HuH-7 (cell line): Measurements from ENCODE around the gene RAC3.

Experiments used
- DNase-seq: peaks from one replicate; pipeline ENCODE4 v3.0.0; 2011; ENCODE audit warnings: low spot score

Gene RAC3

DNA sequence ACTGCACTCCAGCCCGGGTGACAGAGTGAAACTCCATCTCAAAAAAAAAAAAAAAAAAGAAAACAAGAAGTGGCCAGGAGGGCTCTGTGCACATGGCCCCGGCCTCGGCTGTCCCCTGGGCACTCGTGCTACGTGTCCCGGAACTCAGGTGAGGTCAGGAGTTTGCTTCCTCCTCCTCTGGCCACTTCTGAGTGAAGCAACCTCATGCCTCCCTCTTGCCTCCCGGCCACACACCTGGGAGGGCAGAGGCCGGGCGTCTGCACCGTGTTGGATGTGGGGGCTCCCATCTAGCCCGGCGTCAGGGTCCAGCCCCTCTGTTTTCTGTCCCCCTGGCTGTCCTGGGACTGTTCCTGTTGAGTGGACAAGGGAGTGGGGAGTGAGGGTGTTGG is 31.9 kb upstream of the RAC3 start:
- DNase-seq = no peak

DNA sequence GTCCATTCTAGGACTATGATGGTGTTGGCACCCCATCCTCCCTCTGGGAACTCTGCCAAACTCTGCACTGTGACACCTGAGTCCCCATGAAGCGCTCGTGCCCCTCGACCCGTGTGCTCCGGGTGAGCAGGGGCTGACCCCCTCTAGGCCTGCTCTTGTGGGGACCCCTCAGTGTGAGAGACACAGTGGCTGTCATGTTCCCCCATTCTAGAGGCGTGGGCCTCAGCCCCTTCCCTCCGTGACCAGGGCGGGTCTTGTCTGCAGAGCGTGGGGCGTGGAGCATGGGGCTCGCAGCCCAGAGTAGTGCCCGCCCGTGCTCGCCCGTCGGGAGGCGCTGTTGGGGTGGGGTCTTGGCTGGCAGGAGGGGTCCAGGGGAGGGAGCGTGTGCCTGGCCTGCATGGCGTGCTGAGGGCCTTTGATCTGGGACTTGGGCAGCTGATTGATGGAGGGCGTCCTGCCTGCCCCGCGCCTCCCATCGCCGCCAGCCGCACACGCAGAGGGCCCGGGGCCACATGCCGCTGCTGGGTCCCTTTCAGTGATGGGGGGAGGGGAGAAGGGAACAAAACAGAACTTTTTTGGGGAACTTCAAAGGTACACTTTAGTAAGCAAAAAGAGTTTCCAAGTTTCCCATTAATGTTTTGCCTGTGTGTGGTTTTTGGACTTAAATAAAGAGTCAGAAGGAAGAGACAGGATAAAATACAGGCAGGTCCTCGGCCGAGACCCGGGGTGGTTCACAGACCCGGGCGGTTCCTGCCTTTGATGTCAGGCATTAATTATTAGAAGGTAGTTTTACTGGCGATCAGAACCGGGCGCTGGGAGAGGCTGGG is 31.3 kb upstream of the RAC3 start:
- no peak for DNase-seq

DNA sequence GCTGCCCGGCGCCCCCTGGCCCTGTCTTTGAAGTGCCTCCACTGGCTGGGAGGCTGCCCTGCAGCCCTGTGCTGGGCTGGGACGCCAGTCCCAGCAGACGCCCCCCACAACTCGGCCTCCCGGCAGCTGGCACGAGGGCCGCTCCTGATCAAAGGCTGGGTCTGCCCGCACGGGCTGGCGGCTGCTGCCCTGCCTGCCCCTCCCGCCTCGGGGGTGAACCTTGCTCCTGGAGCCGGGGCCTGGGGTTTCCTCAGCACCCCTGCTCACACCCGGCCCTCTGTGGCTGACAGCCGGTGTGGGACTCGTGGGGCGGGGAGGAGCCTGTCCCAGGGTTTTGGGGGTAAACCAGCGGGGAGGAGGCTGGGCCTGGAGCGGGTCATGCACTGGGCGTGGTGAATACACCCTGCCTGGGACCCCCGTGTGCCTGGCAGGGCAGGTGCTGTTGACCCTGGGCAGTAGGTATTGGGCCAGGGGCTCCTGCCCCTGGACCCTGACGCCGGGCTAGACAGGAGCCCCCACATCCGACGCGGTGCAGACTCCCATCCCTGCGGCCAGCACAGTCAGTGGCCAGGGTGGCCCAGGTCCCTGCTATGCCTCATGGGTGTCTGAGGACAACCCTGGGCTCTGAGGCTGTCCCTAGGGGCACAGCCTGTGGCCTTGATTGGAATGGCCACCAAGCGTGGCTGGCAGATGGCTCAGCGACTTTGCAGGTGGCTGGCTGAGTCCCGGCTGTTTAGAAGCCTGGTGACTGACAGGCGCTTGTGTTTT is 30.5 kb upstream of the RAC3 start:
- DNase-seq = no peak

DNA sequence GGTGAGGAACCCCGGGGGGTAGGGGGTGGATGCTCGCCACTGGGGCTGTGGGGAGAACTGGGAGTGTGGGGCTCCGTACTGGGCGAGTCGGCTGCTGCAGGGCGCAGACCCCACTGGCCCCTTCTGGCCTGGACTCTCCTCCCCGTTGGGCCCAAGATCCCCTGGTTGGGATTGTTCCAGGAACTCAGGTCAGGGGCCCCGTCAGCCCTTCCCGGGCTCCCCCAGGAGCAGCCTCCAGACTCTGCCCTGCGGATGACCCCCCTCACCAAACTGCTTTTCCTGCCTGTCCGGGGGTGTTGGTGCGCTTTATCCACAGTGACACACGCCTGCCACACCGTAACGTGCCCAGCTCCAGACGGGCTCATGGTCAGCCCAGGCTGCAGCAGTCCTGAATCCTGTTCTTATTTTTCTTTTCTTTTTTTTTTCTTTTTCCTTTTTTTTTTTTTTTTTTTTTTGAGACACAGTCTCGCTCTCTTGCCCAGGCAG is 29.9 kb upstream of the RAC3 start:
- DNase-seq = no peak

DNA sequence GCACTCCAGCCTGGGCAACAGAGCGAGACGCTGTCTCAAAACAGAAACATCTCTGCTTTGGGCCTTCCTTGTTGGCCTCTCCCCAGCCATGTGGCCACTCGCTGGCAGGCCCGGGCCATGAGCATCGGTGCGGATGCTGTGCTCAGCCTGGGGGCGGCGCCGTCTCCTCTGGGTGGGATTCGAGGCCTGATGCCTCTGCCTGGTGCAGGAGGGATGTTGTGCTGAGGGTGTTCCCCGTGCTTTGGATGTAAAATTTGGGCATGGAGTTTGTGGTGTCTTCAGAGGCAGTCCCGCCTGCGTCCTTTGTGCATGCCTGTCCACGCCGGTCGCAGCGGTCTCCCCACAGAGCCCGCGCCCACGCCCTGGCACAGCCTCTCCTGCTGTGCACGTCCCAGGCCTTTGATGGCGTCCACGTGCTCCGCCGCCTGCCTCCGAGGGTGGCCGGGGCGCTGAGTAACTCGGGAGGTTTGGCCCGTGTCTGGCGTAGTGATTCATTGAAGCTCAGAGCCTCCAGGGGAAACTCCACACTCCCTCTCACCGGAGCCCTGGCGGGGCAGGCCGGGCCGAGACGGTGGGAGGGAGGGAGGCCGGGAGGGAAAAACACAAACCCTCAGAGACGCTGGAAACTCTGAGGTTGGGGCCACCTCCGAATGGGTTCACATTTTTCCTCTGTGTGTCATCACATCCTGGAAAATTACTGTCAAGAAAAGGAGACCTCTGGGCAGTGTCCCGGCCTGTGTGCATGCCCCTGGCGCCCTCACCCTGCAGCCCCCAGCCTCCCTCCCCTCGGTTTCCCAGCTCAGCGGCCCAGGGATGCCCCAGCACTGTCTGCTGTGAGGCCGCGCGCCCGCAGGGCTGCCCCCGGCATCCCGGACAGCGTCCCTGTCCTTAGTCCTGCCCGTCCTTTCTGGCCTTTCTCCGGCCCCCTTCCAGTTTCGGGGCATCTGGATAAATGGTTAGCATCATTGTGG is 27.8 kb upstream of the RAC3 start:
- DNase-seq = no peak

DNA sequence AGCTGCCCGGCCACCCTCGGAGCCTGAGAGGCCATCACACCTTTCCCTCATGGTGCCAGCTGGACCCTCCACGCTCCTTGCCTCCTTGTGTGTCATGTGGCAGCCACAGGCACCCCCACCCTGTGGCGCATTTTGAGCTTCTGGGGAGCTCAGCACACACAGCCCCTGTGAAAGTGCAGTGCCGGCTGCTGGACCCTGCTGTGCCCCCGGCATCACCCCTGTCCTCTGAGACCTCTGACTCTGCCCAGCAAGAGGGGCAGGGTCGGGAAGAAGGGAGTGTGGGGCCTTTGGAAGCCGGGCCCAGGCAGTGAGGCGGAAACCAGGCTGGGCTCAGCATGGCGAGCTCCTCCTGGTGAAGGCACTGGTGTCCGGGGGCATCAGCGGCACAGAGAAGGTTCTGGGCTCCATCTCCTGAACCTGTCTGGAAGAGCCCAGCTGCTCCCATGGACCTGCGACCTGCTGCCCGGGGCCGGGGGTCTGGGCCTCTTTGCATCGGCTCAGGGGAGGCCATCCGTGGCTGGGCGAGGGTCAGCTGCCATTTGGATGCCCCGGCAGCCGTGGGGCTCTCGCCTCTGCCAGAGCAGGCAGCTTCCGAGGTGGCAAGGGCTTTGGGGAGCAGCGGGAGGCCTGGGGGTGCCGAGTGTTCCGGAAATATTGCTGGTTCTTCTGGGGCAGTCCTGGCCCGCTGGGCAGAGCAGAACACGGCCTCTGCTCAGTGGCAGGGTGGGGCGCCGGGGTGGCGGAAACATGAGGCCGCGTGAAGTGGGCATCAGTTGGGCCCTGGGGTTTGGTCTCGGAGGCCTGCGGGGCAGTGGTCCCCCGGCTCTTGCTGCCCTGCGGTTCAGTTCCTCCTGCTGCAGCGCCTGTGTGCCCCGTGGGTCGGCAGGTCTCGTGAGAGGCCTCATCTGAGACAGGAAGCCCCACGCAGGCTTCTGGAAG is 26.7 kb upstream of the RAC3 start:
- DNase-seq = no peak

DNA sequence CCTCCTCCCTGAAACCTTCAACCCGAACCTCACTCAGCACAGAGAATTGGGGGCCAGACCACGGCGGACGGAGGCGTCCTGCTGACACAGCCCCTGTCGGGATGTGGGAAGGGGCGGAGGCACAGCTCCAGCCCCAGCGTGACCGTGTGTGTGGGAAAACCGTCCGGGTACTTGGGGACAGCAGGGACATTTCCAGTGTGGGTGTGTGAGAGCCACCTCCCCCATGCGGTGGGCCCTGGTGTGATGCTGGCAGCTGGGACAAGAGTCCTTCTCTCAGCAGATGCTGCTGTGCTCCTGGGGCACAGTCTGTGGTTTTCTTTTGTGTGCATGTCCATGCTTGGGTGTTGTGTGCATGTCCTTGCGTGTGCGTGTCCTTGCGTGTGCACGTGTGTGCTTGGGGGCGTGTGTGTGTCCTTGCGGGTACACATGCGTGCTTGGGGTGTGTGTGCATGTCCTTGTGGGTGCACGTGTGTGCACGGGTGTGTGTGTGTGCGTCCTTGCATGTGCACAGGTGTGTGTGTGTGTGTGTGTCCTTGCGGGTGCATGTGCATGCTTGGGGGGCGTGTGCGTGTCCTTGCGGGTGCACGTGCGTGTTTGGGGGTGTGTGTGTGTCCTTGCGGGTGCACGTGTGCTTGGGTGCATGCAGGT is 25.7 kb upstream of the RAC3 start:
- DNase-seq = no peak

DNA sequence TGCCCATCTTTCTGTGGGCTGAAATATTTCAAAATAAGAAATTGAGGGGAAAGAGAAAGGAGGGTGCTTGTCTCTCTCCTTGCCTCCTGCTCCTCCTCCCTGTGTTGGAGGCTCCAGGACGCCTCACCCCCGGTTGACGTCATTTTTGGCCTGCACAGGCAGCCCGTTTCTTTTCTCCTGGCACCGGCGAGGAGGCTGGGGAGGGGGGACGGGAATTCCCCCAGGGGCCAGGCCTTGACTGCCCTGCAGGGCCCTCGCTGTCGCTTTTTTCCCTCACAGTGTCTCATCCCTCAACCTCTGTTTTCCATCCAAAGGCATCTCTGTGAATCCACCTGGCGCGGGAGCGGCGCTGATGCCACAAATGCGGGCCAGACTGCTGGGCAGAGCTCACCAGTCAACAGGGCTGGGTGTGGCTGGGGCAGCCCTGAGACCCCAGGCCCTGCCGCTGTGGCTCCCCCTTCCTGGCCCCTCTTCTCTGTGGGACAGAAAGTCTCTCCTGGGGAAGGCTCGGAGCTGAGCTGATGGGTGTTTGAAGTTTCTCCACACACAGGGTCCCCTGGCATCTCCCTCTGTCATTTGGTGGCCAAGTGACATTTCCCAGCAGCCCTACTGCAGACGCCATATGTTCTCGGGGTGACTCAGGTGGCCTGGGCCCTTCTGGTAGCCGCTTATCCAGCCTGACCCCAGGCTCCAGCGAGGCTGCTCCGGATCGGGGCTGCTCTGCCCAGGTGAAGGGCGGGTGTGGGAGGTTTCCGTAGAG is 24.8 kb upstream of the RAC3 start:
- no peak for DNase-seq

DNA sequence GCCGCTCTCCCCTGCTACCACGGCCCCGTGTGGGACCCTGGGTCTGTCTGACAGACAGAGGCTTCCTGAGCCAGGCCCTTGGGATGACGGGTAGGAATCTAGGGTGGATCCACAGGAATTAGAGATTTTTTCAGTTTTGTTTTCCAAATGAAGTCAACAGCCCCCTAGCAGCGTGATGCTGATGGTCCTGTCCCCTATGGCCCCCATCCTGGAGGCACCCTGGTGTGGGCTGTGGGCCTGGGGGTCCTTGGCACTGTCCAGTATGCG is 24.3 kb upstream of the RAC3 start:
- no peak for DNase-seq

DNA sequence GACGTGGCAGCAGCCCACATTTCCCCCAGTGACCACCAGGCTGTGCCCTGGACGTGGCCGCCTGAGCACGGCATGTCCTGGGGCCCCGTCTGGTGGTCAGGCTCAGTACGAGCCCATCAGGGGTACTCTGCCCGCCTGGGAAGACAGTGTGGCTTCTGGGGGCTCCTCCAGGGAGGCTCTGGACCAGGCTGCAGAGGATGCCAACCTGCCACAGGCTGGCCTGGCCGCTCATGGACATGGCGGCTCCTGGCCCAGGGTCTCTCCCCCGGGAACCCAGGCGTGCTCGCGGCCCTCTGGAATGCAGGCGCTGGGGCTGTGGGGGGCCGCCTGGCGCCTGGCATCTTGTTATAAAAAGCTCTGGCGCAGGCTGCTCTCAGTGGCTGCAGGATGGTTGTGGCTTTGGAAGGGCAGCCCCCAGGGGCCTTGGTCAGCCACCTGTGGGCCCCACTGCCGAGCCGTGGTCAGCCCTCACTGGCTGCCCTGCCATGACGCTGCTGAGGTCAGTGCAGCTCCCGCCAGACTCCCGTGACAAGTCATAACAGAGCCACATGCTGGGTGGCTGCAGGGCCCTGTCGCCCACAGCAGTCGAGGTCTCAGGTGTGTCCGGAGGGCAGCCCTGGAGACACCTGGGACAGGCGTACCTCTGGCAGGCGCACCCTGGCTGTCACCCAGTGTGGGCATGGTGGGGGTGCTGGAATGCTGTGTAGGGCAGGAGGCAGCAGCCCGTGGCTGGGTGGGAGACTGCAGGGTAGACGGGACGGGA is 23.8 kb upstream of the RAC3 start:
- no peak for DNase-seq

DNA sequence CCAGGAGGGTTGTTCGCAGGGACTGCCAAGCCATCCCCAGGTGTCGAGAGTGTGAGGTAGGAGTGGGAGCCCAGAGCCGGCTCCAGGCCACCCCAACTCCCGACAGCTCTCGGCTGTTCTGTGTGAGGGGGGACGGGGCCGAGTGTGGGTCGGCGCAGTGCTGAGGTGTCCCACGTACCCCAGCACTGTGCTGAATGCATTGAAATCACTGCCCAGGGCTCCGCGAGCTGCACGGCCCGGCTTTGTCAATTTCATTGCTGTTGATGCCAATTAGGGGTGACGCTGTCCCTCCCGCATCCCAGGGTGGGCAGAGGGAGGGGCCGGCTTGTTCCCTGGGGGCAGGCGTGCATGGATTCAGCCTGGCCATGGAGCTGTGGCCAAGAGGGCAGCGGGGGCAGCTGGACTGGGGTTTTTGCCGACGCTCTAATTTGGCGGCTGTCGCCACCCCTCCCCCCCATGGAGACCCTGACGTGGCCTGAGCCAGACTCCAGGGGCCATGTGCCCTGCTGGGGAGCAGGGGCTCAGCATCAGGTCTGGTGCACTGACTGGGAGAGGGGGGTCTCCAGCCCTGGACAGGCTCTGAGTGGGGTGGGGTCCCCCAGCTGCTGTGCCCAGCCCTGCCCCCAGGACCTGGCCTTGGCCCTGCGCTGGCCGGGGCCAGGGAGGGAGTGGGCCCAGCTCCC is 23.1 kb upstream of the RAC3 start:
- DNase-seq = no peak

DNA sequence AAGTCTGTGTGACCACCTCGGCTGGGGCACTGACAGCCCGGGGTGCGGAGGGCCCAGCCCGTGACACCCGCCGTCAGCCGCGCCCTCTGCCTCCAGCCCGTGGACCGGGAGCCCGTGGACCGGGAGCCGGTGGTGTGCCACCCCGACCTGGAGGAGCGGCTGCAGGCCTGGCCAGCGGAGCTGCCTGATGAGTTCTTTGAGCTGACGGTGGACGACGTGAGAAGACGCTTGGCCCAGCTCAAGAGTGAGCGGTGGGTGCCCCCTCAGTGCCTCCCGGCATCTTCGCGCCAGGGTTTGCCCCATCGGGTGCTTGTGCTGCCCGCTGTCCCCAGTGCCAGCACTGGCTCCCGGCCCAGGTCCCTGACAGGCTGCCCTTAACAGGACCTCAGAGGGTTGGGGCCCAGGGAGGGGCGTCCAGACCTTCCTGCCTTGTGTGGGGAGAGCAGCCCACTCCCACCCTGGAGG is 22.5 kb upstream of the RAC3 start:
- DNase-seq = no peak

DNA sequence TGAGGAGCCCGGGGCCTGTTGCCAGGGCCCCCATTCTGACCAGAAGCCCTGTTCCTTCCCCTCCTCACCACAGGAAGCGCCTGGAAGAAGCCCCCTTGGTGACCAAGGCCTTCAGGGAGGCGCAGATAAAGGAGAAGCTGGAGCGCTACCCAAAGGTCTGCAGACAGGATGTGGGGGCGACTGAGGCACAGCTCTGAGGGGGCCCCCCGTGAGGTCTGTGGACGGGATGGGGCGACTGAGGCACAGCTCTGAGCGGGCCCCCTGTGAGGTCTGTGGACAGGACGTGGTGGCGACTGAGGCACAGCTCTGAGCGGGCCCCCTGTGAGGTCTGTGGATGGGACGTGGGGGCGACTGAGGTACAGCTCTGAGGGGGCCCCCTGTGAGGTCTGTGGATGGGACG is 22.1 kb upstream of the RAC3 start:
- no peak for DNase-seq

DNA sequence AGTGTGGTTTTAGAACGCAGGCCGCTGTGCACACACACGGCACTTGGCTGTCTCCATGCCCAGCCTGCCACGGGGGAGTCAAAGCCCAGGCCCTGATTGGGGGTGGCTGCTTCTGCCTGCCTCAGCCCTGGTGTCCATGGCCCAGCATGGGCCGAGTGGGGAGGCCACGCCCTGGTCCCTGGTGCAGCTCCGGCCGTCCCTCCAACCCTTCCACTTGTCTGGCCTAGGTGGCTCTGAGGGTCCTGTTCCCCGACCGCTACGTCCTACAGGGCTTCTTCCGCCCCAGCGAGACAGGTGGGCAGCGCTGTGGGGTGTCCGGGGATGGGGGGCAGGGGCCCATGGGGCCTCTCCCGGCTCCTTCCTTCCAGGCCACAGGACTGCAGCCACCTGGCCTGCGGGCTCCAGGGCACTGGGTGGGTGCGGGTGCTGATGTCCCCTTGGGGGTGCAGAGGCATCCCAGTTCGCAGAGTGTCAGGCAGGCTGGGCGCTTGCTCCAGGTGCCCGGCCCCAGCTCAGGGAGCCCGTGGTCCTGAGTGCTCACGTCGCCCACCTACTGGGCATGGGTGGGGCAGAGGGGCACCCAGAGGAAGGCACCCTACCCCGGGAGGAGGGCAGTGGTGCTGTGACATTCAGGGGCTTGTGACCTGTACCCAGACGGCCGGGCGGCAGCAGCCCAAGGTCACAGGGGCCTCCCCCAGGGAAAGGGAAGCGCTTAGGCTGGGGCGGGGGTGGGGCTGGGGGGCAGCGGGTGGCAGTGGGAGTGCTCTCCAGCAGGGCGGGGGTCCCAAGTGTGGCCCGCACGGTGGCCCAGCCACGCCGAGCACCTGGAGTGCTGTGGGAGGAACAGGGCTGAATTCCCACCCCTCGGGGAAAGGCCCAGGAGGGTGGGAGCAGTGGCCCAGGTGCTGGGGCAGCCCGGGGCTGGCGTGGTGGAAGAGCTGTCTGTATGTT is 20.6 kb upstream of the RAC3 start:
- no peak for DNase-seq

DNA sequence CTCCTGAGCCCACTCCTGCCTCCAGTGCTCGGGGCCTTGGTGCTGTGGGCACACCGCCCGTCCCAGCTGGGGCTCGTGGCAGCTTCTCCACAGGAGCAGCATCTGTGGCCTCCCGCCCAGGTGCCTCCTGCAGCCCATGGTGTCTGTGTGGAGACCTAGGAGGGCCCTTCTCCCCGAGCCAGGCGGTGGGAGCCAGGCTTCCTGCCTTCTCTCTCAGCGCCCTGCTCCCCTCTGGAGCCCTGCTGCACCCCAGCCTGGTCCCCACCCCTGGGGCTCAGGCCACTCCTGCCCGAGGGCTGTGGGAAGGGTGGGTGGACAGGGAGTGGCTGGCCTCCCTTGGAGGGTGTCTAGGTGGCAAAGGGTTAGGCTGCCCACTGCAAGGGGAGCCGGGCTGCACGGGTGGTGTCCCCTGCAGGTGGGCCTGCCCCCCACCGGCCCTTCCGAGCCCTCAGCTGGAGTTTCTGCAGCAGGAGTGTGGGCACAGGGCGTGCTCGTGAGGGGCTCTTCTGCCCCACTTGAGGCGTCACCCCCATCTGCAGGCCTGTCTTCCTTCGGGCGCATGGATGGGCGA is 19.8 kb upstream of the RAC3 start:
- DNase-seq = no peak

DNA sequence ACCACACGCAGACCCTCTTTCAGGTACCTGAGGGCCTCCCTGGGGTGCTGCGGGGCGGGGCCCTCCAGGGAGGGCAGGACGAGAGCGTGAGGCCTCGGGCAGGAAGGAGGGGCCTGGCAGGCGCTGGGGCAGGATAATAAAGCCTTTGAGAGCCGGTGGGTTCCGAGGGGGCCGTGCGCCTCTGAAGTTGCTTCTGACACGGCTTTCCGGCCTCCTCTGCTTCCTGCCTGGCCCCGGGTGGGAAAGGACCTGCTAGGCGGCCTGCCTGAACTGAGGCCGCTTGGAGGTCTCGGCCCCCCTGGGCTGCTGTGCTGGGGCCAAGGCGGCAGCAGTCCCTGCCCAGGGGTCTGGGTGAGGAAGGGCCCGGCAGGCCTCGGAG is 19.2 kb upstream of the RAC3 start:
- DNase-seq = no peak

DNA sequence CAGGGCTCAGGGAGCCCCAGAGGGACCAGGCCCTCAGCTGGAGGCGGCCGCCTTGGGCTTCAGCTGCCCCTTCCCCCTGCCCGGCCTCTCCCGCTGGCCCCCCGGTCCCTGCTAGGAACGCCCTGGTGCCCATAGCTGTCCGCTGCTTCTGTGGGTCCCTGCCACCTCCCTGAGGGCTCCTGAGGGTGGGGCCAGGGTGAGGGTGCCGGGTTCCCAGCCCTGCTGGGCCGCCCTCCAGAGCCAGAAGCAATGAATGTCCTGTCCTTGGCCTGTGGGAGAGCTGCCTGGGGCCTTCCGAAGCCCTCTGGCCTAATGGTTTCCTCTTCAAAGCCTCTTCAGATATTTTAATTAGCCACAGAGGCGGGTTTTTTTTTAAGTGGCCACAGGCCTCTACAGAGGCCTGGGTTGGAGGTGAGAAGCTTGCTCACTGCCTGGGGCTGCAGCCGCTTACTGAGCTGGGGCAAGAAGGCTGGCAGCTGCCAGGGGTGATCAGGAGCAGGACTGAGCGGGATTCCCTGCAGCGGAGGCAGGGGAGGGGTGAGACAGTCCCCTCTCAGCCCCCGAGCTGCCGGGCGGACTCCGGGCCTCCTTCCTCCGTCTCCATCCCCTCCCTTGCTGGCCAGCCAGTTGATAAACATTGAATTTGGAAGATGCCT is 18.7 kb upstream of the RAC3 start:
- no peak for DNase-seq
